T-helper 2 cell treated with Interferon-gamma antibody and Interleukin-4, amounts not matched to agents 5 μg/mL and 100 μg/mL, for 36 hours (primary cell): ENCODE data around the gene ADAMTS17.

Source experiments
- DNase-seq: peaks from one replicate; pipeline ENCODE4 v3.0.0; 2021; ENCODE audit warnings: low spot score
- H3K27ac Mint-ChIP-seq: one replicate; pipeline ENCODE4 v1.8.0; 2021; ENCODE audit warnings: mild to moderate bottlenecking, mixed read lengths
- H3K27me3 Mint-ChIP-seq: one replicate; pipeline ENCODE4 v1.8.0; 2021; ENCODE audit warnings: low read depth, mixed read lengths
- H3K36me3 Mint-ChIP-seq: one replicate; pipeline ENCODE4 v1.8.0; 2021; ENCODE audit warnings: low read depth, mixed read lengths
- H3K4me1 Mint-ChIP-seq: one replicate; pipeline ENCODE4 v1.8.0; 2021; ENCODE audit warnings: low read depth, mixed read lengths
- H3K4me3 Mint-ChIP-seq: one replicate; pipeline ENCODE4 v1.8.0; 2022; ENCODE audit warnings: mild to moderate bottlenecking, moderate library complexity, mixed read lengths
- H3K9me3 Mint-ChIP-seq: one replicate; pipeline ENCODE4 v1.8.0; 2021; ENCODE audit warnings: mixed read lengths

Gene ADAMTS17

GRCh38 chr15:100042558-100042957 lies 299.2 kb downstream of the ADAMTS17 start:
- H3K9me3 Mint-ChIP-seq, result no peaks in the 10 kb centered on the region
- H3K27ac Mint-ChIP-seq, result no peak overlapping the region
- H3K36me3 Mint-ChIP-seq, result no peaks in the 10 kb centered on the region
- peaks cover 6% of the 10 kb centered on the region for H3K4me1 Mint-ChIP-seq
- no peak overlapping the region for H3K4me3 Mint-ChIP-seq
- H3K27me3 Mint-ChIP-seq, result no peaks in the 10 kb centered on the region
- DNase-seq, result no peak

- Mint-ChIP-seq H3K36me3 (no peaks in the 10 kb centered on the region), H3K4me3 (no peak overlapping the region), H3K27me3 (no peaks in the 10 kb centered on the region), H3K9me3 (no peaks in the 10 kb centered on the region), H3K4me1 (peaks cover 6% of the 10 kb centered on the region), H3K27ac (no peak overlapping the region)
- DNase-seq, result no peak
Observed at GRCh38 chr15:100041127-100041828, 300.5 kb downstream of the ADAMTS17 start.

GRCh38 chr15:100039994-100040393 lies 301.8 kb downstream of the ADAMTS17 start:
- Mint-ChIP-seq H3K27me3 (no peaks in the 10 kb centered on the region), H3K36me3 (no peaks in the 10 kb centered on the region), H3K9me3 (no peaks in the 10 kb centered on the region), H3K4me3 (no peak overlapping the region), H3K4me1 (peaks cover 6% of the 10 kb centered on the region), H3K27ac (no peak overlapping the region)
- DNase-seq, result no peak

GRCh38 chr15:100038736-100039135 lies 303.0 kb downstream of the ADAMTS17 start:
- Mint-ChIP-seq H3K9me3 (no peaks in the 10 kb centered on the region), H3K4me3 (no peak overlapping the region)

GRCh38 chr15:100037901-100038300 lies 303.9 kb downstream of the ADAMTS17 start:
- Mint-ChIP-seq H3K4me1 (peaks cover 2% of the 10 kb centered on the region), H3K9me3 (no peaks in the 10 kb centered on the region), H3K36me3 (no peaks in the 10 kb centered on the region), H3K4me3 (no peak overlapping the region), H3K27ac (no peak overlapping the region), H3K27me3 (no peaks in the 10 kb centered on the region)
- DNase-seq, result no peak

More at GRCh38 chr15:100038736-100039135, 303.0 kb downstream of the ADAMTS17 start:
- Mint-ChIP-seq H3K27ac (no peak overlapping the region), H3K4me1 (peaks cover 4% of the 10 kb centered on the region), H3K27me3 (no peaks in the 10 kb centered on the region), H3K36me3 (no peaks in the 10 kb centered on the region)
- DNase-seq, result no peak

GRCh38 chr15:100036015-100036414 lies 305.8 kb downstream of the ADAMTS17 start:
- no peak for DNase-seq
- no peaks in the 10 kb centered on the region for H3K9me3 Mint-ChIP-seq
- H3K27ac Mint-ChIP-seq, result no peak overlapping the region
- no peaks in the 10 kb centered on the region for H3K27me3 Mint-ChIP-seq
- no peak overlapping the region for H3K4me3 Mint-ChIP-seq
- H3K4me1 Mint-ChIP-seq, result no peaks in the 10 kb centered on the region
- H3K36me3 Mint-ChIP-seq, result no peaks in the 10 kb centered on the region

- H3K27ac Mint-ChIP-seq, result no peak overlapping the region
- no peaks in the 10 kb centered on the region for H3K36me3 Mint-ChIP-seq
- no peak for DNase-seq
- no peaks in the 10 kb centered on the region for H3K4me1 Mint-ChIP-seq
- H3K9me3 Mint-ChIP-seq, result peaks cover under 1% of the 10 kb centered on the region
- H3K27me3 Mint-ChIP-seq, result no peaks in the 10 kb centered on the region
- H3K4me3 Mint-ChIP-seq, result no peak overlapping the region
Observed at GRCh38 chr15:100034191-100034590, 307.6 kb downstream of the ADAMTS17 start.

- H3K27me3 Mint-ChIP-seq, result no peaks in the 10 kb centered on the region
- H3K4me3 Mint-ChIP-seq, result no peak overlapping the region
- no peaks in the 10 kb centered on the region for H3K36me3 Mint-ChIP-seq
- H3K4me1 Mint-ChIP-seq, result no peaks in the 10 kb centered on the region
- H3K27ac Mint-ChIP-seq, result no peak overlapping the region
- H3K9me3 Mint-ChIP-seq, result peaks cover 7% of the 10 kb centered on the region
- DNase-seq, result no peak
Observed at GRCh38 chr15:100033140-100033857, 308.5 kb downstream of the ADAMTS17 start.

- DNase-seq, result no peak
- Mint-ChIP-seq H3K4me1 (no peaks in the 10 kb centered on the region), H3K4me3 (no peak overlapping the region), H3K27ac (no peak overlapping the region), H3K9me3 (peaks cover 11% of the 10 kb centered on the region), H3K27me3 (no peaks in the 10 kb centered on the region), H3K36me3 (no peaks in the 10 kb centered on the region)
Observed at GRCh38 chr15:100032358-100033085, 309.3 kb downstream of the ADAMTS17 start.

GRCh38 chr15:100031665-100032357 lies 310.0 kb downstream of the ADAMTS17 start:
- Mint-ChIP-seq H3K27ac (no peak overlapping the region), H3K36me3 (no peaks in the 10 kb centered on the region), H3K4me3 (no peak overlapping the region), H3K9me3 (peaks cover 18% of the 10 kb centered on the region), H3K4me1 (no peaks in the 10 kb centered on the region), H3K27me3 (no peaks in the 10 kb centered on the region)
- DNase-seq, result no peak

- no peak overlapping the region for H3K4me3 Mint-ChIP-seq
- H3K27me3 Mint-ChIP-seq, result no peaks in the 10 kb centered on the region
- H3K36me3 Mint-ChIP-seq, result no peaks in the 10 kb centered on the region
- no peak overlapping the region for H3K27ac Mint-ChIP-seq
- peaks cover 19% of the 10 kb centered on the region for H3K9me3 Mint-ChIP-seq
- no peak for DNase-seq
- no peaks in the 10 kb centered on the region for H3K4me1 Mint-ChIP-seq
Observed at GRCh38 chr15:100030586-100031229, 311.1 kb downstream of the ADAMTS17 start.

GRCh38 chr15:100029868-100030479 lies 311.8 kb downstream of the ADAMTS17 start:
- H3K36me3 Mint-ChIP-seq, result no peaks in the 10 kb centered on the region
- H3K9me3 Mint-ChIP-seq, result peaks cover 19% of the 10 kb centered on the region
- H3K27me3 Mint-ChIP-seq, result no peaks in the 10 kb centered on the region
- no peak overlapping the region for H3K27ac Mint-ChIP-seq
- H3K4me1 Mint-ChIP-seq, result no peaks in the 10 kb centered on the region
- H3K4me3 Mint-ChIP-seq, result no peak overlapping the region
- no peak for DNase-seq

- no peak overlapping the region for H3K27ac Mint-ChIP-seq
- no peak overlapping the region for H3K4me3 Mint-ChIP-seq
- DNase-seq, result no peak
- H3K27me3 Mint-ChIP-seq, result no peaks in the 10 kb centered on the region
- H3K9me3 Mint-ChIP-seq, result peaks cover 19% of the 10 kb centered on the region
- H3K36me3 Mint-ChIP-seq, result no peaks in the 10 kb centered on the region
- no peaks in the 10 kb centered on the region for H3K4me1 Mint-ChIP-seq
Observed at GRCh38 chr15:100029045-100029444, 312.7 kb downstream of the ADAMTS17 start.
